Measurements from ENCODE around the gene DQX1.
"Not testable (repeated sequence)": the region's sequence is repeated elsewhere in the genome, so short reads cannot be mapped to it uniquely, and the experiment has no call there.

Gene DQX1

GRCh38 chr2:74491648-74492544 lies 34.1 kb downstream of the DQX1 start:
- DNase-seq, result no peak

GRCh38 chr2:74489906-74490305 lies 36.1 kb downstream of the DQX1 start:
- DNase-seq, result no peak

- no peak for DNase-seq
These were observed 37.2 kb downstream of the DQX1 start for GRCh38 chr2:74488643-74489481.

- no peak for DNase-seq
These were observed 39.9 kb downstream of the DQX1 start for GRCh38 chr2:74486141-74486540.

GRCh38 chr2:74483675-74484164 lies 42.3 kb downstream of the DQX1 start:
- DNase-seq, result not testable (repeated sequence)

- DNase-seq, result peak; percentile 87
These were observed 43.0 kb downstream of the DQX1 start, which contains the start of the genes CCDC142 and TTC31 for GRCh38 chr2:74482801-74483674. Gene CCDC142 (minus strand): TSS chr2:74482998. CDS start chr2:74482837, 161 bp downstream. Gene TTC31 (plus strand): TSS chr2:74483081. CDS start chr2:74483096, 15 bp downstream.

- no peak for DNase-seq
These were observed 43.9 kb downstream of the DQX1 start for GRCh38 chr2:74481961-74482800.

GRCh38 chr2:74481431-74481830 lies 44.6 kb downstream of the DQX1 start:
- no peak for DNase-seq

GRCh38 chr2:74474899-74475298 lies 51.1 kb downstream of the DQX1 start:
- no peak for DNase-seq

GRCh38 chr2:74474481-74474880 lies 51.5 kb downstream of the DQX1 start:
- no peak for DNase-seq

GRCh38 chr2:74472945-74473258 lies 53.1 kb downstream of the DQX1 start:
- DNase-seq, result no peak

GRCh38 chr2:74472086-74472944 lies 53.7 kb downstream of the DQX1 start, which contains the start of gene MRPL53:
Gene MRPL53 (minus strand): TSS chr2:74472680. CDS start chr2:74472660, 20 bp downstream.
- peak; percentile 87 for DNase-seq

GRCh38 chr2:74471332-74472065 lies 54.5 kb downstream of the DQX1 start:
- no peak for DNase-seq

GRCh38 chr2:74470742-74471141 lies 55.3 kb downstream of the DQX1 start:
- not testable (repeated sequence) for DNase-seq

Data from NCI-H1092 (cell line).